Cerebellar nuclear complex (tissue), 1 donor: ENCODE data around the gene TMOD2.

Source experiments
- DNase-seq, 2 experiments: peaks; one replicate each; lab custom pipeline; 2025; lab: John Stamatoyannopoulos, UW

Gene TMOD2

GRCh38 chr15:51818150-51818549 lies 66.8 kb downstream of the TMOD2 start:
- no peak for DNase-seq

DNA sequence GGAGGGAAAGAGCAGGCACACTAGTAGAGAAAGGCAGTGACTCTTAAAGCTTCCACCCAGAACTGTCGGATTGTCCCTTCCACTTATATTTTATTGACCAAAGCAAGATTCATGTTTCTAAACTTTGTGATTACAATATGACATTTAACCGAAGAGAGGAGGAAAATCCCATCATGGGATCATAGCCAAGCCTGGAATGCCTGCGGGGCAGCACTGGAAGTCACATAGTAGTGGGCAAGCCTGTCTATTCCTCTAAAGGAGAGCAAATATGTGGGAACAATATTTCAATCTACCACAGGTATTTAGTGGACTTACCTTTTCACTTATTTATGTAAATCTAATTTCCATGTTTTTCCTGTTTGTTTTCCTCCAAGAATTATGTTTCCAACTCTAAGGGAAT lies 74.3 kb downstream of the TMOD2 start:
- DNase-seq = no peak

DNA sequence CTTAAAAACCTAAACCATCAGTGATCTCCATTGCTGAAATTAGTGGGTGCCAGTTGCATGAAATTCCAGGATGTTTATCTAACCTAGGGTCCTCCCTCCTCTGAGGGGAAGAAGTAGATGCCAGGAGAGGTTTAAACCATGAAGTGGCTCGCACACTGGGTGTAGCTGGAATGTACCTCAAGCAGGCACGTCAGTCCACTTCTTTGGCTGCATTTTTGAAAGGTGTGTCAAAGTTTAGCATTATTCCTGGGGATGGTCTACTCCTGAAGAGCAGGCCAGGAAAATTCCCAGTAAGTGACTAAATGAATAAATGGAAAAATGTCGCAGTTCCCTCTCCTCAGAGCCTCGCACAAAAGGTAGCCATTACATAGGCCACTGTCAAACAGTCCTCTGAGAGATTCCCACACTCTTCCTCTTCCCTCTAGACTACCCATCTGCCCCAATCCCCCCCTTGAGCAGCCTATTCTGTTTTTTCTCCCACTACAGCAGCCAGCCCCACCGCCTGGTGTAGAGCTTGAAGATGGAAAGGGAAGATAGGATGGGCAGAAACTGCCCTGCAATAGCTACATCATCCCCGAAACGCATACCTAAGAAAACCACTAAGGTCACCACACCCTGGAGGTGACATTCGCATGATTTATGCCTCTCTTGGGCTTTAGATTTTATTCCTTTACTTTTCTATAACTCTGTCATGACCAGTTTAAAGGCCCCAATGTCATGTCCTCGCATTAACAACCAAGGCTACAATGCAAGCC lies 77.4 kb downstream of the TMOD2 start:
- no peak for DNase-seq

DNA sequence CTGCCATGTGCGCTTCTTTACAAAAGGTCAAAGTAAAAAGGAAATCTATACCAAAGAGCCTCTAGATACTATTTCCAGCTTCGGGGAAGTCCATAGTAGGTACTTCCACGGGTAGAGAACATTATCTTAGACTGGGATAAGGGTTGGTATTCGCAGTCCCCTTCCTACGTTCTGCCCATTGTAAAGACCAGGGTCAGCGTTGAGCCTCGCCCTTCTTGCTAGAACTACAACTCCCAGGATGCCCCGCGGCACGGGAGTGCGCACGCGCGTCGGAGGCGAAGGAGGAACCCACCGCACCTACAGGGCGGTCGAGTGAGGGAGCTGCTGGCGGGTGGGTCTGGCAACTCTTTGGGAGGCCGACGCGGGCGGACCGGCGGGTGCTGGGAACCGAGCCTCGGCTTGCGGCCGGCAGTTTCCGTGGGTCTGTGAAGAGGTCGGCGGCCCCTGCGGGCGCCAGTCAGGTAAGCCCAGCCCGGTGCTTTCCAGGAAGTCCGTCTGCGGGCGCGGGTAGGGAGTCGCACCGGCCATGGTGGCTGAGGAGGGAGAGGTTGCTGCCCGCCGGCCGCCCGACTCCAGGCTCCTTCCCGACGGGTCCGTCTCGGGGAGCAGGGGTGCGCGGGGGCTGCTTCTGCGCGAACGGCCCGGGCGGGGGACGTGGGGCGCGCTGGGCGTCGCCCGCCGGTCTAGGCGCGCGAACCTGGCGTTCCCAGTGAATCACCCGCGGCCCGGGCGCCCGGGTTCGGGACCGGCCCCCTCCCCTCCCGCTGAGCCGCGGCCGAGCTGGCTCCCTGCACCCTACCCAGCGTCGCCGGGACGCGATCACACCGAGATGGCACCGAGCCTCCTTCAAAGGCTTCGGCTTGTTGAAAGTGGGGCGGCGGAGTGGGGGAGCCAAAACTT lies 78.2 kb downstream of the TMOD2 start, which contains the start of gene TMOD3:
TMOD3 (plus strand) TSS at position 278 of the 900 bp plus-strand sequence. CDS start 33,232 bp downstream, outside the sequence.
- peak; percentile 37 to 85 for DNase-seq

GRCh38 chr15:51830276-51830806 lies 78.9 kb downstream of the TMOD2 start:
- no peak for DNase-seq

GRCh38 chr15:51833772-51834171 lies 82.4 kb downstream of the TMOD2 start:
- DNase-seq = no peak

DNA sequence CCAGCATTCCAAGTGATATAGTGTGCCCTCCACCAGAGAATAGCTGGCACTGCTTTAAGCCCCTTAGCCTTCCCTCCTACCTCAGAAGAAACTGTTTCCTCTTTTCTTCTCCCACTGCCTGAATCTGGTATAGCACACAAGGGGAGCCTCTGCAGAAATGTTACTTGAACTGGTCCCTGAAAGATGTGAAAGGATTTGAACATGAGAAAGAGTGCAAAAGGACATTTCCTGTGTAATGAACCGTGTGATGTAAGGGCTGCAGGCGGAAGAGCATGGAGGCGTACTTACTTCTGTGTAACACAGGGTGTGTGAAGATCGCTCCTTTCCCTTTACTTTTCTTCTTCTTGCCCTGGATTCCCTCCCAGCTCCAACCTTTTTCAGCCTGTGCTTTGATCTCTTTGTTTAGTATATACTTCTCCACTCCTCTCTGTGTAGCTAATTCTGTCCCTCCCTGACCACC lies 86.4 kb downstream of the TMOD2 start:
- DNase-seq = no peak

DNA sequence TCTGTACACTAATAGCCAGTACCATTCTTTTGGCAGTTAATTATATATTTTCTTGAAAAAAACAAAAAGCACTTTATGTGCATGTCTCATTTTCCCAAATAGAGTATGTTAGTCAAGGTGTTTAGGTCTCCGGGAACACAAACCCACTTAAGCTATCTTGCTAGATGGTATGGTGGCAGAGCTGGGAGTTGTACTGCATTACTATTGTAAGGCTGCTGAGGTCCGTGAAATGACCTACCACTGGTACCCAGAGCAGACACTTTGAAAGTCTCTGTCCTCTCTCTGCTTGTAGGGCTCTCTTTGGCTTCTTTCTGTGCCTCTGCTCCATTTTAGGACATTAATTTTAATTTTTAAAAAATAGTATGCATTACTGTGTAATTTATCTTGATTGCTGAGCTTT lies 86.9 kb downstream of the TMOD2 start:
- DNase-seq = no peak

- DNase-seq = no peak
Observed at GRCh38 chr15:51840692-51841091, 89.3 kb downstream of the TMOD2 start.

GRCh38 chr15:51841406-51842040 lies 90.1 kb downstream of the TMOD2 start:
- no peak for DNase-seq

GRCh38 chr15:51842265-51842664 lies 90.9 kb downstream of the TMOD2 start:
- no peak for DNase-seq

- DNase-seq = no peak
Observed at GRCh38 chr15:51842852-51843737, 91.7 kb downstream of the TMOD2 start.

- DNase-seq = no peak
Observed at GRCh38 chr15:51844747-51845426, 93.5 kb downstream of the TMOD2 start.

GRCh38 chr15:51846066-51846462 lies 94.7 kb downstream of the TMOD2 start:
- DNase-seq = no peak

GRCh38 chr15:51846463-51847230 lies 95.2 kb downstream of the TMOD2 start:
- no peak for DNase-seq

DNA sequence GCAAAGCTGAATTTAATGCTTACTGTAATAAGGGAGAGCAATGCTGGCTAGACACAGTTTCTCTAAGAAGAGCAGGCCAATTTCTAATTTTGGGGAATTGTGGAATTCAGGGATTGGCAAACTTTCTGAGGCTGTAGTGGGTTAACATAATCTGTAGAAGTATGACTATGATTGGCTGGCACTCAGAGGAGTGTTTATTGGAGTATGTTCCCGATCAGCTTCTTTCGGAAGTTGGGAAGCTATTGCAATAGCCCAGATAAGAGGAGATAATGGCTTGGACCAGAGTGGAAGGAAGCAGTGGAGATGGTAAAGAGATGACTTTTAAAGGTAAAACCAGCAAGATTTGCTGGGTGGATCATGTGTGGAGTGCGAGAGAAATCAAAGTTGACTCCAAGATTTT lies 97.4 kb downstream of the TMOD2 start:
- no peak for DNase-seq

DNA sequence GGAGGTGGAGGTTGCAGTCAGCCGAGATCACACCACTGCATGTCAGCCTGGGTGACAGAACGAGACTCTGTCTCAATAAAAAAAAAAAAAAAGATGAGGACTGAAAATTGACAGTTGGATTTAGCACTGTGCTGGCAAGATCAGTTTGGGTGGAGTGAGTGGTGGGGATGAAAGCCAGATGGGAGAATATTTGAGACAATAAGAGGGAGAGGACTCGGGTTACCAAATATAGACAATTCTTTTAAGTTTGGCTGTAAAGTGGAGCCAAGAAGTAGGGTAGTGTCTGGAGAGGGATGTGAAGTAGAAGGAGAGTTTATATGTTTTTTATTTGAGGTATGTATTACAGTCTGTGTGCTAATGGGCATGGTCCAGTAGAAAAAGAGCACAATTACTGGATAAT lies 98.5 kb downstream of the TMOD2 start:
- no peak for DNase-seq

GRCh38 chr15:51853998-51854397 lies 102.6 kb downstream of the TMOD2 start:
- DNase-seq = no peak

DNA sequence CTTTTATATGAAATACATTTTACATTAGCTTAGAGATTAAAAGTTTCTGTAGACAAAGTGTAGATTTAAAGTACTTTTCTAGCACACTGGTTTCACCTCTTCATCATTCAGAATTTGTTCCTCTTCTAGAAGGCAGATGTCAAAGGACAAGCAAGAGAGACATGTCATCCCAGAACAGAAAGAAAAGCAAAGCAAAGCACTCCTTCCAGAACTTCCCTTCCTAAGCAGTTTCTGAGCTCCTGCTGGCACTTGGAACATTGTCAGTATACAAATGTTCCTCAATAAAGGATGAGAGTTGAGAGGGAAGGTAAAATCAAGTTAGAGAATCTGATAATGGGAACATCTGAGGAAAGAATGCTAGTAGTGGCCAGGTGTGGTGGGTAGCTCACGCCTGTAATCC lies 104.2 kb downstream of the TMOD2 start:
- DNase-seq = no peak
